HG03159 (cell line): Measurements from ENCODE around the gene CRTC1.

ENCODE experiments used
- ATAC-seq: cut with Tn5 transposase; IDR thresholded peaks from one replicate; pipeline ENCODE4 v1.9.1; 2021; ENCODE audit warnings: mild to moderate bottlenecking, moderate library complexity; ENCODE audit not compliant: unreplicated experiment

CRTC1 gene

GRCh38 chr19:18765224-18765623 lies 81.7 kb downstream of the CRTC1 start:
- no peak for ATAC-seq

- no peak for ATAC-seq
Observed at GRCh38 chr19:18768046-18768771, 84.7 kb downstream of the CRTC1 start.

GRCh38 chr19:18768997-18769891 lies 85.8 kb downstream of the CRTC1 start:
- no peak for ATAC-seq

GRCh38 chr19:18769989-18770528 lies 86.6 kb downstream of the CRTC1 start:
- ATAC-seq, result no peak

GRCh38 chr19:18770663-18771327 lies 87.3 kb downstream of the CRTC1 start:
- no peak for ATAC-seq

GRCh38 chr19:18771328-18772242 lies 88.1 kb downstream of the CRTC1 start:
- no peak for ATAC-seq

DNA sequence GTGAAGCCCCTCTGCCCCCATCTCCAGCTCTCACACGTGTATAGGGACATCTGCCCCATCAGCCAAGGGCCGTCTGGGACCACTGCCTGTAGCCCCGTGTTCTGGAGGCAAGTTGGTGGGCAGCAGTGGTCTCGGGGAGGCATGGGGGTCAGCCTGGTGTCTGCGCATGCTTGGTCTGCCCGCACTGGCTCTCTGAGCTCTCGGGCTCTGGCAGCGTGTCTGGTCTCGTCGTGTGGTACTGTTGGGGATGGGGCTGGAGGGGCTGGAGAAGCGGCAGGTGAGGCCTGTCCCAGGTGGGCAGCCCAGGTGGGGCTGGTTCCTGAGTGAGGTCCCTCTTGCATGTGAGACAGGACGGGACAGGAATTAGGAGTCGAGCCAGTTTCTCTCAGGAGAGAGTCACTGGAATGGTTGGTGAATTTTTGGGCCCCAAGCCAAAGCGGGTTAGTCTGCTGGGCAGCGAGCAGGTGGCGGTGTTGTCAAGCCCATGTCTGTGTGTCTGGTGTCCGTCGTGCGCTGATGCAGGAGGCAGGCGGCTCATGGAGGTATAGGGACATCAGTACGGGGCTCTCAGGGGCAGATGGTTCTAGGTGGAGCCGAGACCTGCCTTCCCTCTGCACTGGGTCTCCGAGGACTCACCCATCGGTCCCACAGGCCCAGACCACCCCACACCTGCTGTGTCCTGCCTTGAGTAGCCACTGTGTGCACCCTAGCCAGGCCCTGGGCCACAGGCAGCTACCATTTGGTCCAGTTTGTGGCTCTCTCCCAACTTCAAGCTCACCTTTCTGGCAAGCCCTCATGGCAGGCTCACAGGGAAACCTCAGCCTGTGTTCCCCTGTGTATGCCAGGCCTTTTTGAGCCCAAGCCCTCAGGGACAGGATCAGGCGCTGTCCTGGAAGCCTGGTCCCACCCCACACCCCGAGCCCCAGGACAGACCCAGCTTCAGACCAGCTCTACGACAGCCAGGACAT lies 89.4 kb downstream of the CRTC1 start:
- no peak for ATAC-seq

DNA sequence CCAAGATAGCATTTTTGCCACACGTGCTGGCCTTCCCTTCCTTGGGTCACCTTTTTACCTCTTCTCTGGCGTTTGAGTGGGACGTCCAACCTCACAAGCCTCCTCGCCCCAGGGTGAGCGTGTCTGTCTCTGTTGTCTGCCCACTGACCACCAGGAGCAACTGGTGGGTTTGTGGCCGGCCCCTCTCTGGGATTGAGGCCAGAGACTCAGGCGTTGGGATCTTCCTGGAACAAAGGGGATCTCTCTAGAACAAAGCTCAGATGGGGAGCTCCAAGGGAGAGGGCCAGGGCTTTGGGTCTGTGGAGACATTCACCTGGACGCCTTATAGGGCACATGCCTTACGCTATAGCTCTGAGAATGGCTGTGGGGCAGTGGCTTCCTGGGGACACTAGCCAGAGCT lies 90.2 kb downstream of the CRTC1 start:
- no peak for ATAC-seq

DNA sequence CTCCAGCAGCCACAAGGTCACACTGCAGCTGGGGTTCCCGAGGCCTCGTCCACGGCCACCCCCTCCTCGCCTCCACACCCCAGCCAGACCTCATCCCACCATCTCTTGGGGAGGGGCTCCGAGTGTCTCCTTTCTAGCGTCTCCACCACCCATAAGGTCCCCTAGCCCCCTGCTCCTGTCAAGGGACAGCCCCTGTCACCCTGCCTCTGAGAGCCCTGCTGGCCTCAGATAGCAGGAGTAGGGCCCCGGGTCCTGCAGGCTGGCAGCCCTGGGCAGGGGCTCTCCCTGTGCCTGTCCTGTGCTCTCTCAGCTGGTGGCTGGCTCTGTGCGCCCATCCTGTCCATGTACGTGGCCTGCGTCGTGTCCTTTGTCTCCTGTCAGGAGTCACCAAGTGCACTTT lies 90.6 kb downstream of the CRTC1 start:
- no peak for ATAC-seq

GRCh38 chr19:18774782-18775444 lies 91.4 kb downstream of the CRTC1 start:
- ATAC-seq, result no peak

DNA sequence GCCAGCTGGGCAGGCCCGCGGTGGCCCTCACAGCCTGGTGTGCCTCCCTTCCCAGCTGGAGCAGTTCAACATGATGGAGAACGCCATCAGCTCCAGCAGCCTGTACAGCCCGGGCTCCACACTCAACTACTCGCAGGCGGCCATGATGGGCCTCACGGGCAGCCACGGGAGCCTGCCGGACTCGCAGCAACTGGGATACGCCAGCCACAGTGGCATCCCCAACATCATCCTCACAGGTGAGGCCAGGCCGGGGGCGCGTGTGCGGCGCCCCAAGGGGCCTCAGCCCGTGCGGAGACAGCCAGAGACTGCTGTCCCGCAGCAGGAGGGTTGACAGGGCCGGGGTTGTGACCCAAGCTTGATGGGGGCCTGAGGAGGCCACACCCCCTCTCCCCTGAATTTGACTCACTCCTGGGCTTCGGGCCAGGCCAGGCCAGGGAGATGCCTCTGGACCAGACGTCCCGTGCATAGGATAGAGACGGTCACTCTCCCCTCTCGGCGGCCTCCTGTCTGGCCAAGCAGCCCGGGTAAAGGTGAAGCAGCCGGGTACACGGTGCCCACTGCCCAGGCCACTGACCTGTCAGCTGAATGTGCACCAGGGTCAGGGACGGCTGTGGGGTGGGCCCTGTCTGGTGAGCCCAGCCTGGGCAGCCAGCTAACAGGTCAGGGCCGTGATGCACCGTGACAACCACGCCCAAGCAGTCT lies 92.3 kb downstream of the CRTC1 start:
- no peak for ATAC-seq

DNA sequence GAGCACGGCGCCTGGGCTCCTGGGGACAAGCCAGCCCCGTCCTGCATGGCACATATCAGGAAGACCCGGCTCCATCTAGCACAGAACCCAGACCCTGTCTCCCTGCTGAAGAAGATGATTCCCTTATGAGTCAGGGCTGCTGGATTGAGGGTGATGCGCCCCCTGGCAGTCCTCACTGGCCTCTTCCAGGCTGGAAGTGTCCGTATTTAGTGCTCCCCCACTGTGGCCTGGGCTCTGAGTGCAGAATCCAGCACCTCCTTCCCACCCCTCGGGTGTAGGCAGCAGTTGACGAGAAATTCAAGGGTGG lies 92.8 kb downstream of the CRTC1 start:
- no peak for ATAC-seq

GRCh38 chr19:18776736-18777135 lies 93.3 kb downstream of the CRTC1 start:
- ATAC-seq, result no peak

DNA sequence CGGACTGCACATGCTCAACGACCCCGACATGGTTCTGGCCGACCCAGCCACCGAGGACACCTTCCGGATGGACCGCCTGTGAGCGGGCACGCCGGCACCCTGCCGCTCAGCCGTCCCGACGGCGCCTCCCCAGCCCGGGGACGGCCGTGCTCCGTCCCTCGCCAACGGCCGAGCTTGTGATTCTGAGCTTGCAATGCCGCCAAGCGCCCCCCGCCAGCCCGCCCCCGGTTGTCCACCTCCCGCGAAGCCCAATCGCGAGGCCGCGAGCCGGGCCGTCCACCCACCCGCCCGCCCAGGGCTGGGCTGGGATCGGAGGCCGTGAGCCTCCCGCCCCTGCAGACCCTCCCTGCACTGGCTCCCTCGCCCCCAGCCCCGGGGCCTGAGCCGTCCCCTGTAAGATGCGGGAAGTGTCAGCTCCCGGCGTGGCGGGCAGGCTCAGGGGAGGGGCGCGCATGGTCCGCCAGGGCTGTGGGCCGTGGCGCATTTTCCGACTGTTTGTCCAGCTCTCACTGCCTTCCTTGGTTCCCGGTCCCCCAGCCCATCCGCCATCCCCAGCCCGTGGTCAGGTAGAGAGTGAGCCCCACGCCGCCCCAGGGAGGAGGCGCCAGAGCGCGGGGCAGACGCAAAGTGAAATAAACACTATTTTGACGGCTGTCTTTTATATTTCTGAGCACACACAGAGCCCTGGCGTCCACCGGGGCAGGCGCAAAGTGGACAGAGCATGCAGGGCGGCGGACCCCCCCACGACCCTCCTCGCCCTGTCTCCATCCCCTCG lies 94.0 kb downstream of the CRTC1 start:
- no peak for ATAC-seq

DNA sequence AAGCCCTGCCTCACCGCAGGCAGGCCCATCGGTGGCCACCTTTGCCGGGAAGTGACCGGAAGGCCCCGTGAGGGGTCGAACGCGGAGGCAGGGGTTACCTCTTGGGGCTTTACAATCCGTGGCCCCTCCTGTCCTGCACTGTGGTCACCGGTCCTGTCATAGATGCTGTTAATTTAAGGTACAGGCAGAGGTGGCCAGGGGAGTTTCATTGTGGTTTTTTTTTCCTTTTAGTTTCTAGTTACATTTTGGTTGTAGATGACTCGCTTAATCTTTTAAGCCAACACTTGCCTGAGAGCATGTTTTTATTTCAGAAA lies 94.6 kb downstream of the CRTC1 start:
- no peak for ATAC-seq

- no peak for ATAC-seq
Observed at GRCh38 chr19:18778826-18779495, 95.5 kb downstream of the CRTC1 start.

DNA sequence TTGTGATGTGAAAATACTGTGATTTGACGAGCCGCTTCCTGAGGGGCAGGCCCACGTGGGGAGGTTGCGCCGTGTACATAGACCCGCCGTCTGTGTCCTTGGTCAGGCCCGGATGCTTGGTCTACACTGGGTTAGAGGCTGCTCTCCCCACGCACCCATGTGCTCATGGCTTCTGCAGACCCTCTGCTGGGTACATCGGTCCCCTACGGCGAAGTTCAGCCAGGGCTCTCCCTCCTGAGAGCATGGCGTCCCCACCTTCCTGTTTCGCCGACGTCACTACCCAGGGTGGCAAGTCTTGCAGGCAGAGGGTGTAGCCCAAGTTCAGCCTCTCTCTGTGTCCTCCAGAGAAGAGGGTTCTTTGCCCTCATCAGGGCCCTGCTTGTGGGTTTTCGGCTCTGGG lies 96.6 kb downstream of the CRTC1 start:
- no peak for ATAC-seq
